Ascending aorta (tissue), 2 donors: ENCODE data around the gene PCSK5. TPM values are rescaled to one million over a fixed set of nuclear protein-coding genes. Genes with fewer than 3 reads are reported as not detected.

Experiments used
- DNase-seq, 2 donors: peaks; one replicate each; pipeline ENCODE4 v3.0.0-alpha.2; 2019; ENCODE audit warnings: low spot score in 2 of 2
- H3K27ac ChIP-seq, 2 donors: fragments of 200-600 bp; sonication (generic); one replicate each; pipeline ENCODE4 v1.5.1; 2016 to 2017; ENCODE audit warnings: mild to moderate bottlenecking in 1 of 2
- H3K27me3 ChIP-seq: fragments of 200-600 bp; sonication (generic); one replicate; pipeline ENCODE4 v1.5.1; 2017
- H3K36me3 ChIP-seq, 2 donors: fragments of 200-600 bp; sonication (generic); one replicate each; pipeline ENCODE4 v1.5.1; 2016
- H3K4me1 ChIP-seq, 2 donors: fragments of 200-600 bp; sonication (generic); one replicate each; pipeline ENCODE4 v1.5.1; 2016 to 2017; ENCODE audit warnings: mild to moderate bottlenecking in 1 of 2
- H3K4me3 ChIP-seq, 2 donors: fragments of 200-600 bp; sonication (generic); one replicate each; pipeline ENCODE4 v1.5.1; 2016 to 2017; ENCODE audit warnings: mild to moderate bottlenecking in 1 of 2
- H3K9me3 ChIP-seq, 2 donors: fragments of 200-600 bp; sonication (generic); one replicate each; pipeline ENCODE4 v1.5.1; 2016
- intact Hi-C: fragments of 100-400 bp; cut with DNase I; formaldehyde crosslinking; loops from one replicate; pipeline ENCODE4 v1.15.1; 2023
- total RNA-seq: library from RNA; depleted of rRNA; stranded (reverse); fragments of >200 nt; gene quantifications from one replicate; pipeline ENCODE4 v1.1.0, GENCODE V29; 2016
- TF ChIP-seq, protein P1 (sequence below), 3 experiments: fragments of 200-600 bp in 2 of 3; fragments of 450-650 bp in 1 of 3; sonication (generic) in 2 of 3; IDR thresholded peaks; one replicate each; pipeline ENCODE4 v1.5.1; 2016 to 2019; ENCODE audit warnings: antibody characterized with exemption in 3 of 3, mild to moderate bottlenecking in 1 of 3, moderate library complexity in 1 of 3

The PCSK5 gene
- total RNA-seq, 1 donor from 2014 or later, result 66.3 TPM

DNA sequence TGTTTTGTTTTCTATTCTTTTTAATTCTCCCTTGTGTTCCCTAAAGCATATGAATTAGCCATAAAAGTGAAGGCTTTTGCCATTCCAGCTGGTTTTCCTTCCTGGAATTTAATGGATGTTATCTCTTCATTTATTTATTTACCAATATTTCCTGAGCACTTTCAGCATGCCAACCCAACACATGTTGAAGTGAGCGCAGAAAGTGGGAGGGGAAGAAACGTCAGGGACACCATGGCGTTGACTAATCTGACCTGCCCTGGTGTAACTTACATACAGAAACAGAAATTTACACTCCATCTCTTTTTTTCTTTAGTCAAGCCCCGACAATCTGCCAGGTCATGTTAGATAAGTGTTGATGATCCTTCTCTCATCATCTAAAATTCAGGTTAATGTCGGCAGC lies 247.5 kb downstream of the PCSK5 start:
- Histone ChIP-seq H3K27ac (no peak overlapping the region), H3K27me3 (no peaks in the 10 kb centered on the region), H3K4me1 (no peaks in the 10 kb centered on the region), H3K9me3 (no peaks in the 10 kb centered on the region), H3K36me3 (no peaks in the 10 kb centered on the region), H3K4me3 (no peak overlapping the region)
- intact Hi-C loops, result no loop called here
- DNase-seq, result no peak
- TF ChIP-seq, protein P1, sequence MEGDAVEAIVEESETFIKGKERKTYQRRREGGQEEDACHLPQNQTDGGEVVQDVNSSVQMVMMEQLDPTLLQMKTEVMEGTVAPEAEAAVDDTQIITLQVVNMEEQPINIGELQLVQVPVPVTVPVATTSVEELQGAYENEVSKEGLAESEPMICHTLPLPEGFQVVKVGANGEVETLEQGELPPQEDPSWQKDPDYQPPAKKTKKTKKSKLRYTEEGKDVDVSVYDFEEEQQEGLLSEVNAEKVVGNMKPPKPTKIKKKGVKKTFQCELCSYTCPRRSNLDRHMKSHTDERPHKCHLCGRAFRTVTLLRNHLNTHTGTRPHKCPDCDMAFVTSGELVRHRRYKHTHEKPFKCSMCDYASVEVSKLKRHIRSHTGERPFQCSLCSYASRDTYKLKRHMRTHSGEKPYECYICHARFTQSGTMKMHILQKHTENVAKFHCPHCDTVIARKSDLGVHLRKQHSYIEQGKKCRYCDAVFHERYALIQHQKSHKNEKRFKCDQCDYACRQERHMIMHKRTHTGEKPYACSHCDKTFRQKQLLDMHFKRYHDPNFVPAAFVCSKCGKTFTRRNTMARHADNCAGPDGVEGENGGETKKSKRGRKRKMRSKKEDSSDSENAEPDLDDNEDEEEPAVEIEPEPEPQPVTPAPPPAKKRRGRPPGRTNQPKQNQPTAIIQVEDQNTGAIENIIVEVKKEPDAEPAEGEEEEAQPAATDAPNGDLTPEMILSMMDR (IDR thresholded peaks at IDR 0.05), result no peak

DNA sequence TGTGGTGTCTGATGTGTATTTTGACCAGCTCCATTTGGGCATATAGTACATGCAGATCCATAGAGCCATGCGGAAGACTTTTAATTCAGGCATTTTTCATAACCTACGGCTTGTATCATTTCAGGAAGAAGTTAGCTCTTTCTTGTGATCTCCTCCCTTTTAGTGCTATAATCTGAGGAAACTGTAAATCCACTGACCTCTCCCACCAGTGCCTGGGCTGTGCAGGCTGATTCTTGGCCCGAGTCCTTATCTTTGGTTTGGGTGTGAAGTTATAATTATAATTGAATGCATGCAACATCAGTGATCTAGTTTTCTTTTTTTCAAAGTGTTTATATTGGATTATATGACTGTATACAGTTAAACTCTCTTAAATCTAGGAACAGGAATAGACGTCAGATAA lies 247.9 kb downstream of the PCSK5 start:
- H3K4me1 ChIP-seq, result no peaks in the 10 kb centered on the region
- intact Hi-C loops, result no loop called here
- DNase-seq, result no peak

DNA sequence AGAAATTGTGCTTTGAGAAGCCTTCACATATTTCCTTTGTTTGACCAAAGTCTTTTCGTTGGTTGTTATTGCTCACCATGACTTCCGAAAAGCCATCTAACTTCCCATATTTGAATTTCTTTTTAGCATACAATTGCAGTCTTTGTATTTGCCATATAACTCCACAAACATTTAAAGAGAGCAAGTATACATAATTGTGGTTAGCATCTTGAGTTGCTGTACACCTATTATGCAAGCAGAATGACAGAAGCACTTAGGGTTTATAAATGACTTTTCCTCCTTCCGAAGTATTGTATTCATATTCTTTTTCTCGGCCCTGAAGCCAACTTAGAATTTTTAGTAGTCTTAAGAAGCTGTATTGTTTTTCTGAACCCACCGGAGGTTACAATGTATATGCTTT lies 253.4 kb downstream of the PCSK5 start:
- TF ChIP-seq, protein P1 (IDR thresholded peaks at IDR 0.05), result no peak
- intact Hi-C loops, result no loop called here
- DNase-seq, result no peak

More for the DNA sequence above, 247.9 kb downstream of the PCSK5 start:
- H3K4me3 ChIP-seq, result no peak overlapping the region
- TF ChIP-seq, protein P1 (IDR thresholded peaks at IDR 0.05), result no peak
- H3K9me3 ChIP-seq, result no peaks in the 10 kb centered on the region
- no peaks in the 10 kb centered on the region for H3K27me3 ChIP-seq
- H3K27ac ChIP-seq, result no peak overlapping the region
- H3K36me3 ChIP-seq, result no peaks in the 10 kb centered on the region

DNA sequence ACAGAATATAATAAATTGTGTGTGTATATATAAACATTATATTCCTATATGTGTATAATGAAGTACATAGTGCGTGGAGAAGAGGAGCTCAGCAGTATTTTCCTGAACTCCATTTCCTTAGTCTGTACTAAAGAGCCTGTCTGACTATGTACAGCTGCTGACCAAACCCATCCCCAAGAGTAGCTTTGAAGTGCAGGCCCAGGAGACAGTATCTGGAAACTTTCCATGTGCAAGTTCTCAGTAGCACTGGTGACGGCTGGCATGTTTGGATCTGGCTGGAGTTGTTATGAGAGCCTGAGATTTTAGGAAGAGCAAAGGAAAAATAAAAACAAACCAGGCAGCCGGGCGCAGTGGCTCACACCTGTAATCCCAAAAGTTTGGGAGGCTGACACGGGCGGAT lies 259.5 kb downstream of the PCSK5 start:
- H3K36me3 ChIP-seq, result no peaks in the 10 kb centered on the region
- no peaks in the 10 kb centered on the region for H3K4me1 ChIP-seq
- H3K9me3 ChIP-seq, result no peaks in the 10 kb centered on the region
- no peak overlapping the region for H3K4me3 ChIP-seq
- intact Hi-C loops, result no loop called here
- no peaks in the 10 kb centered on the region for H3K27me3 ChIP-seq
- no peak overlapping the region for H3K27ac ChIP-seq
- TF ChIP-seq, protein P1 (IDR thresholded peaks at IDR 0.05), result no peak
- no peak for DNase-seq

More for the DNA sequence above, 253.4 kb downstream of the PCSK5 start:
- H3K36me3 ChIP-seq, result no peaks in the 10 kb centered on the region
- H3K4me3 ChIP-seq, result no peak overlapping the region
- H3K27me3 ChIP-seq, result no peaks in the 10 kb centered on the region
- no peaks in the 10 kb centered on the region for H3K4me1 ChIP-seq
- no peak overlapping the region for H3K27ac ChIP-seq
- no peaks in the 10 kb centered on the region for H3K9me3 ChIP-seq

DNA sequence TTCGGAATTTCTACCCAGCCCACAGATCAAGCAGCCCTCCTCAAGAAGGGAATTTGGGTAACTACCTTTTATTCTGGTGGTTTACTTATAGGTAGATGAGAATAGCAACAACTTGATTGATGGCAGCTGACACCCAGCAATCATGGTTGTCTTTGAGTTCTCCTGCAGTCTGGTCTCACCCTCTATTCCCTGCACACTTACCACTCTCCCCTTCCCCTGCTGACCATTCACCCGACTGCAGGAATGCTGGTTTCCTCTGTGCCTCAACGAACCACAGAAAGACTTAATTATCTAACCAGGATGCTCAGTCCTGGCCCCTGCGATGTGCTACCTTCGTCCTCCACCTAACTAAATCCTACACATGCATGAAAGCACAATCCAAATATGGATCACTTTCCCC lies 260.8 kb downstream of the PCSK5 start:
- TF ChIP-seq, protein P1 (IDR thresholded peaks at IDR 0.05), result no peak

DNA sequence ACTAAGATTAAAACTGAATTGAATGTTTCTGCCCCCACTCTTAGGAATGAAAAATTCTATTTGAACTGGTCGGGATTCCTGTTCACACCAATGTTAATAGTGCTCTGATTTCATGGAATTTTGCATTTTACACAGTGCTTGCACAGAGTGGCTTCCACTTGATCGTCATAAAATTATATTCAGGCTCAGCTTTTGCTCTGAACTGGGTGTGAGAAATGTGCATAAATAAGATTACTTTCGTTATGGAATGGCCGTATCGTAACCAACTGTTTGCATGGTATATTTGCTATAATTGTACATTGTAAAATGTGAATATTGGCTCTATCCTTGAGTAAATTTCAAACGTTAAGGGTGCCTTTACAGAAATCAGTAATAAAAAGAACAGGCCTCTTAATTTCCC lies 262.9 kb downstream of the PCSK5 start:
- no peak overlapping the region for H3K27ac ChIP-seq

More for the DNA sequence above, 260.8 kb downstream of the PCSK5 start:
- H3K9me3 ChIP-seq, result no peaks in the 10 kb centered on the region
- H3K27me3 ChIP-seq, result no peaks in the 10 kb centered on the region
- DNase-seq, result no peak
- no peak overlapping the region for H3K4me3 ChIP-seq
- no peaks in the 10 kb centered on the region for H3K36me3 ChIP-seq
- intact Hi-C loops, result no loop called here
- no peaks in the 10 kb centered on the region for H3K4me1 ChIP-seq
- H3K27ac ChIP-seq, result no peak overlapping the region

More for the DNA sequence above, 262.9 kb downstream of the PCSK5 start:
- TF ChIP-seq, protein P1 (IDR thresholded peaks at IDR 0.05), result no peak
- intact Hi-C loops, result no loop called here
- Histone ChIP-seq H3K27me3 (no peaks in the 10 kb centered on the region), H3K4me3 (no peak overlapping the region), H3K36me3 (peaks cover 4 to 9% of the 10 kb centered on the region in 2 donors), H3K4me1 (no peaks in the 10 kb centered on the region), H3K9me3 (no peaks in the 10 kb centered on the region)
- no peak for DNase-seq
